Stimulated activated CD8-positive, alpha-beta memory T cell treated with anti-CD3 and anti-CD28 coated beads, Interleukin-12 subunit alpha, Interleukin-12 subunit beta, amount 100 ng/mL, for 24 hours (primary cell): ENCODE measurements around the gene WASHC3.
A peak's percentile ranks its signal among the peaks of the same experiment; 100 is the strongest.
"Not testable (repeated sequence)": the region's sequence is repeated elsewhere in the genome, so short reads cannot be mapped to it uniquely, and the experiment has no call there.

Source experiments
- DNase-seq: peaks from one replicate; pipeline ENCODE4 v3.0.0-alpha.2; 2020; ENCODE audit errors: extremely low read depth

The WASHC3 gene, protein sequence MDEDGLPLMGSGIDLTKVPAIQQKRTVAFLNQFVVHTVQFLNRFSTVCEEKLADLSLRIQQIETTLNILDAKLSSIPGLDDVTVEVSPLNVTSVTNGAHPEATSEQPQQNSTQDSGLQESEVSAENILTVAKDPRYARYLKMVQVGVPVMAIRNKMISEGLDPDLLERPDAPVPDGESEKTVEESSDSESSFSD

DNA sequence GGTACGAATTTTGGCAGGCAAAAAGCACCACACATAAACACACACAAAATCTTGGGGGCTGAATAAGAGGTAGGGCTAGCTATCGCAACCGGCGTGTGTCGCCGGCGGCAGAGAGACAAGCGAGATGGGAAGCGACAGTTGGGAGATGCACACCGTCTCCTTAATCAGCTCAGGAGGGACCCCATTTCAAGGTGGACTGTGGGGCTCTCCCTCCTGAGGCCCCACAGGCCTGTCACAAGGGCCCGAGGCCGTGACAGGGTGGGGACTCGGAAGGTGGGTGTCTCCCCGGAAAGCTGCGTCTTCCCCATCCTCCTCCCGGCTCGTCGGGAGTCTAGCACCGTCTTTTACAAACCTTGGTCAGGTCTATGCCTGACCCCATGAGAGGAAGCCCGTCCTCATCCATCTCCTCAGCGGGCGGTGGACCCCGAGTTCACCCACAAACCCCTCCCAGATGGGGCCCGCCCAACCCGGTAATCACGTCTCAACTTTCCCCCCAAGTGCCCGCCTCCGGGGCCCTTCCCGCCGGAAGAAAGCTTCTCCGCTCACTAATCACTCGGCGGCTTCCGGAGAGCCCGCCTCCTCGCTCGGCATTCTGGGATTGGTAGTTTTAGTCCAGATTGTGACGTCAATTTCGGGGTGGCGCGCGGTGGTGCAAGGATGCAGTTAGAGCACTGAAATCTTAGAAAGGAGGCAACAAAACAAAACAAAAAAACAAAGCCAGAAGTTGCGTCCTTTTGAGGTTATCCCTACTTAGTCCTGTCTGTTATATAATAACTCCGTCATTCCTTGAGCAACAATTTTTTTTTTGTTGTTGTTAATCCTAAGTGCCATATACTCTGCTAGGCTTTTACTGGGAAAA is at the start of gene WASHC3:
TSS of gene WASHC3 (minus strand) at position 432 of the 859 bp plus-strand sequence. CDS start at position 403, 29 bp downstream.
- DNase-seq, result peak; percentile 87

DNA sequence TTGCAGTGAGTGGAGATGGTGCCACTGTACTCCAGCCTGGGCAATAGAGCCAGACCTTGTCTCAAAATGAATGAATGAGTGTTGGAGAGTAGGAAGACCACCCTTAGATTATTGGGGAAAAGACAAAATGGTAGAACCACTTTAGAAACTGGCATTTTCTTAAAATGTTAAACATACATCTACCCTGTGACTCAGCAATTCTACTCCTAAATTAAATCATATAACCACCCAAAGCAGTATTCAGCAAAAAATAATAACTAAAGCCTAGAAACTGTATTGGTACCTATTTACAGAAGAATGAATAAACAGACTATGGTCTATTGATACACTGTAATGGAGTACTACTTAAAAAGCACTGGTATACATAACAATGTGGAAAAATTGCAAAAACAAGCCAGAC is 49.0 kb upstream of the WASHC3 start:
- no peak for DNase-seq

DNA sequence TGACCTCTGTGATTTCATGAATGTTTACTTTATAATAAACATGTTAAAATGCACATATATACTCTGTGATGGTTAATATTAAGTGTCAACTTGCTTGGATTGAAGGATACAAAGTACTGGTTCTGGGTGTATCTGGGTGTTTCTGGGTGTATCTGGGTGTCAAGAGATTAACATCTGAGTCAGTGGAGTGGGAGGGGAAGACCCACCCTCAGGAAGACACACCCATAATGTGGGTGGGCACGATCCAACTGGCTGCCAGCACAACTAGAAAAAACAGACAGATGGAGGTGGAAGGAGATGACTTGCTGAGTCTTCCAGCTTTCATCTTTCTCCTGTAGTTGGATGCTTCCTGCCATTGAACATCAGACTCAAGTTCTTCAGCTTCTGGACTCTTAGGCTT is 46.2 kb upstream of the WASHC3 start:
- no peak for DNase-seq

DNA sequence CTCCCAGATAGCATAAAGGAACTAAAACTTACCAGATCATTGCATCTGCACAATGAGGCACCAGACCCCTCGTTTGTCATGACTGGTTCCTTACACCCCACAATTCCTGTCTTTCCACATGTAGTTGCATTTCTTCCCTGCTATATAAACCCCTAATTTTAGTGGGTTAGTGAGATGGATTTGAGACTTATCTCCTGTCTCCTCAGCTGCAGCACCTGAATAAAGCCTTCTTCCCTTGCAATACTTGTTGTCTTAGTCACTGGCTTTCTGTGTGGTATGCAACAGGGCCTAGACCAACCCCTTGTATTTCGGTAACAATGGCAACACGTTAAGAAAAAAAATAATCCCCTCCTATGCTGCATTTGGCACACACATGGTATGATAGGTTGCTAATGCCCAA is 45.1 kb upstream of the WASHC3 start:
- DNase-seq, result no peak

DNA sequence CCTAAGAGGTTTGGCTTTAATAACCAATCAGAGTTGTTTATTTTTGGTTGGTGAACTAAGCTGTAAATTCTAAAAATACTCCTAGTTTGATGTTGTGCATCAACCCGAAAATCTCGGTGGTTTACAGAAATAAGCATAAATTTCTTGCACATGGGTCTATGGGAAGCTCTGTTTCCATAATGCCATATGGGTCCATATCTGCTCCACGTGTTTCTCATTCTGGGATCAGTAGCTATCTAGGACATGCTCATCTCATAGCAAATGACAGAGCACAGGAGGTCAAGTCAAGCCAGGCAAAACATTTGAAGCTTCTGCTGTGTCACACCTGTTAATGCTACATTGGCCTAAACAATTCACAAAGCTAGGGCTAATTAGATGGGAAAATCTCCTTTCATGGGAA is 35.1 kb upstream of the WASHC3 start:
- DNase-seq, result no peak

DNA sequence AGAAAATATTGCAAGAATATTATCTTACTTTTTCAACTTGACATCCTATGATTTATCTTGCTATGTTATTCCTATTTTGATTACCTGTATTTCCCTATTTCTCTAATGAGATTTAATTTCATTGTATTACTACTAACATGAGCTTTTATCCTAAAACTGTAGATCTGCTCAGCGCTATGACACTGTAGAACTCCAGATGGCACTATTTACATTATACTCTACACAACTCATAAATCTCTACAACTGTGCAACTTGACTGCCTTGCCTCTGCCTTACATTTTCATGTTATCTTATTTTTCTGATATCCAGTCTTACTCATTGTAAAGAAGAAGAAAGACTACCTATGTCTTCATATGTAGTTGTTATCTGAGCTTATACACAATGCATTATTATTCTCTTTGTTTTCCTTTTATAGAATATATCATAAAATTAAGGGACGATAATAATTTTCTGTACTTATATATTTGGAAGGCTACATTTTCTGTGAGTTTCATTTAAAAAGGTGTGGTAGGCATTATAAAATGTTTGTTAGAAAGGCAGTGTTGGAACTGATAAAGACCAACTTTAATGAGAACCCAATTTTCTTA is 34.0 kb upstream of the WASHC3 start:
- no peak for DNase-seq

DNA sequence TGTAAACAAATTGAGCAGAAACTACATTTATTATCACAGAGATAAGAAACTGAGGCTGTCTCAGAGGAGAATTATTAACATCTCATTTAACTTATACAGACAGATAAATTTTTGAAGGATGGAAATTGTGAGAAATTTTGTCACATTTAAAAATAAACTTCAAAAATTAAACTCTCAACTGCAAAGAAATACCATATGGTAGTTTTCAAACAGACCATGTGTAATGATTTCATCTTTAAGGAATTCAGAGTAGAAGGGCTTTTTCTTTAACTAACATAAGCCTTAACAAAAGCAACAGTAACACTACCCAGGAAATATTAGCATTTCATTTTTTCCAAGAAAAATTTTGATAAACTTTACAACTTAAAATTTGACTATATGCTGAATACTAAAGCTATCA is 31.5 kb upstream of the WASHC3 start:
- DNase-seq, result no peak

DNA sequence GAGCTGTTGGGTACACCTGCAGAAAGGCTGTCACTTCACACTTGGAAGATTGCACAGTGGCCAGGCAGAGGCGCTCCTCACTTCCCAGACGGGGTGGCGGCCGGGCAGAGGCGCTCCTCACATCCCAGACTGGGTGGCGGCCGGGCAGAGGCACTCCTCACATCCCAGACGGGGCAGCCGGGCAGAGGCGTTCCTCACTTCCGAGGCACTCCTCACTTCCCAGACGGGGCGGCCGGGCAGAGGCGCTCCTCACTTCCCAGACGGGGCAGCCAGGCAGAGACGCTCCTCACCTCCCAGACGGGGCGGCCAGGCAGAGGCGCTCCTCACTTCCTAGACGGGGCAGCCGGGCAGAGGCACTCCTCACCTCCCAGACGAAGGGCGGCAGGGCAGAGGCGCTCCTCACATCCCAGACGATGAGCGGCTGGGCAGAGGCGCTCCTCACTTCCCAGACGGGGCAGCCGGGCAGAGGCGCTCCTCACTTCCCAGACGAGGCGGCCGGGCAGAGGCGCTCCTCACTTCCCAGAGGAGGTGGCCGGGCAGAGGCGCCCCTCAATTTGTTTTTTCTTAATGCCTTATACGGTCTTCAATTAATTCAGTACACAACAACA is 27.5 kb upstream of the WASHC3 start:
- DNase-seq, result not testable (repeated sequence)

DNA sequence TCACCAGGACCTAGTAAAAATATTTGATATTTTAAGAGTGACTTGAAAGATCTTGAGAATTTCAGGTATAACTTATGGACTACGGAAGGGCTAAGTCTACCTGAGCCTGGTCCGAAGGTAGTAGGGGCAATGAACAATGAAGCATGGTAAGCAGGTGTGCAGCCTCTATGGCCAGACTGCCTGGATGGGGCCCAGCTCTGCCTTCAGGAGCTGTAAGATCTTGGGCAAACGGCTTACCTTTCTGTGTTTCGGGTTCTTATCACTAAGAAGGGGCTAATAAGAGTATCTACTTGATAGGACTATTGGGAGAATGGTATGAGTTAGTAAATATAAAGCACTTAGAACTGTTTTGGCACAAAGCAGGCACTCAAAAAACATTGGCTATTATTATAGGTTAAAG is 19.1 kb upstream of the WASHC3 start:
- no peak for DNase-seq

DNA sequence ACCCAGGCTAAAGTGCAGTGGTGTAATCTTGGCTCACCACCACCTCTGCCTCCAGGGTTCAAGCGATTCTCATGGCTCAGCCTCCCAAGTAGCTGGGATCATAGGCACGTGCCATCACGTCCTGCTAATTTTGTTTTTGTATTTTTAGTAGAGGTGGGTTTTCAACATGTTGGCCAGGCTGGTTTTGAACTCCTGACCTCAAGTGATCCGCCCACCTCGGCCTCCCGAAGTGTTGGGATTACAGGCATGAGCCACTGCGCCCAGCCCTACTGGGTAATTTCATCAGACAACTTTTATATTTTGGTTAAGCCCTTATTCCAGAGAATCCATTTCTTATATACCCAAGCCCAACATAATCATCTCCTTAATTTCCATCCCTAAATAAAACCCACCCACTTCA is 10.3 kb upstream of the WASHC3 start:
- DNase-seq, result not testable (repeated sequence)

DNA sequence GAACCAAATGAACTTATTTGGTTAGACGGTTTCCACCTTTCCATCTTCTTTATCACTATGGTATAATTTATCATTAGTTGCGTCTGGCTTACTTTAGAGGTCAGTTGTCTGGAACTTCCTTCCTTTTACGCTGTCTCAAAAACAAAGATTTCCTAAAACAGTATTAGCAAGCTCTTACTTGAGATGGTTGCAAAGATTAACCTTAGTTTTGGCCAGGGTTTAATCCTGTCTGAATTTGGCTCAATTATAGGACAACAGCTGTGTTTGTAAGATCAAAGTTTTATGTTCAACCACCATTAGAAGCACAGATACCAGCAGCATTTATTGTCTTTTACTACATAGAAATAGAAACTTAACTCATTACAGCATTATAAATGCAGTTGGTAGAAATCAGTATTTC is 7.9 kb upstream of the WASHC3 start:
- DNase-seq, result no peak

DNA sequence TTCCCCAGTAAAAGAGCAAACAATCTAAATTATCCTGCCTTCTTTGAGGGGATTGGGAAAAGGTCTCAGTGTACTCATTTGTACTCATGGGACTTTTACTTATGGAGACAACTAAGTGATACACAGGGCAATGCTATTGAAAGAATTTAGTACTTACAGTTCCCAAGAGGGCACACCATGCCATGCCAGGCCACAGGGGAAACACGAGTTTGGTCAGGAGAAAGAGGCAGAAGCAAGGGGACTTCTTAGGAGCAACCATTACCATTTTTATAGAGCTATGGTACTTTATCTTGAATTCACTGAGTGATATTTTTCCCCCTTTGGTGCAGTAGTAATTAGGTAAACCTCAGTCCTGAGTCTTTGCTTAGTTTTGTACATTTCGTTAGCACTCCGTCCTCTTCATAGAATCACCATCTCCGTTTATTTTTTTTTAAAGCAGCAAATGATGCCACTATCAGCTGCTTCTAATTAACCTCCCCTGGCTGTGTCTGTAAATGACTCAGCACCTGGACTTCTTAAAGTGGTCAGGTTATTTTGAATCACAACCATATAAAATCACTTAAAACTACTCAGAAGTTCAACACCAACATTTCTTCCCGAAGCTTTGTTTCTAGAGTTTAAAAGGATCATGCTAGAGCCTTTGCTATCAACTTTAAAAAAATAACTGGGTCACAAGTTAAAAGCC is 5.9 kb upstream of the WASHC3 start:
- DNase-seq, result no peak

DNA sequence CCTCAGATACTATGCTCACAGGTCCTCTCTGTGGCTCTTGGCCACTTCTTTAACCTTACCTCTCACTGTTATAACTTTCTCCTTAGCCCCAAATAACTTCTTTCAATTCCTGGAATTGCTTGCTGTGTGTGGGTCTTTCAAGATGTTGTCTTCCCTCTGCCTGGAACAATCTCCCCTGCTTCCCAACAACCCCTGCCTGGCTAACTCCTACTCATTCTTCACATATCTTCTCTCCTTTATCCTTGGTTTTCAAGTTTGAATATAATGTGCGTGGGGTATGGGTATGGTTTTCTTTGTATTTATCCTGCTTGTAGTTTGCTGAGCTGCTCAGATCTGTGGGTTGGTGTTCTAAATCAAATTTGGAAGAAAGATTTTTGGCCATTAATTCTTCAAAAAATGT is 2.7 kb upstream of the WASHC3 start:
- DNase-seq, result no peak

DNA sequence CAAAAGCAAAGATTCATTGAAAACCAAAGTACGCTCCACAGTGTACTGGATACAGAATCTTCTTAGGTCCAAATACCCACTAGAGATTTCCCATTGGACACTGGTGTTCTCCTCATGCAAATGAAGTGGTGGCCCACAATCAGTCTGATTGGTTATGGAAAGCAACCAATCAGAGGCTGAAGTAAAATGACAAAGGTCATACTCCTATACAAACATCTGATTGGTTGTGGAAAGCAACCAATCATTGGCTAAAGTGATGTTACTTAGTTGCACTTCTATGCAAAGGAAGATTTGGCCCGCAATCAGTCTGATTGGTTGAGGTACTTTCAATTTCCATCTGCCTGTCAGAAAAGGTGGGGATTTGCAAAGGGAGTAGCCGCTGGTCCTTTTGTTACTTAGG is 1.3 kb upstream of the WASHC3 start:
- no peak for DNase-seq

DNA sequence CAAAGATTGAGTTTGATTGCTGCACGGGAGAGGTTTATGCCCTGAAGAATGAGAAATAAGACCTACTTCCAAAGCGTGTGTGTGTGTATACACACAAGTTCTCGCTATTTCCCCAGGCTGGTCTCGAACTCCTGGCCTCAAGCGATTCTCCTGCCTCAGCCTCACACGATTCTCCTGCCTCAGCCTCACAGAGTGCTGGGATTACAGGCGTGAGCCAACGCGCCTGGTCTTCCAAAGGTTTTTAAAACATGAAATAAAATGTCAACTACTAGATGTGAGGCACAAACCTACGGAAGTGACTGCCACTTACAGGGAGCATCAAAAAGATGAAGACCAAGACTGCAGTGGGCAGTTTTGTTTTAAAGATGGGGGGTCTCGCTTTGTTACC is 622 bp upstream of the WASHC3 start:
- no peak for DNase-seq

DNA sequence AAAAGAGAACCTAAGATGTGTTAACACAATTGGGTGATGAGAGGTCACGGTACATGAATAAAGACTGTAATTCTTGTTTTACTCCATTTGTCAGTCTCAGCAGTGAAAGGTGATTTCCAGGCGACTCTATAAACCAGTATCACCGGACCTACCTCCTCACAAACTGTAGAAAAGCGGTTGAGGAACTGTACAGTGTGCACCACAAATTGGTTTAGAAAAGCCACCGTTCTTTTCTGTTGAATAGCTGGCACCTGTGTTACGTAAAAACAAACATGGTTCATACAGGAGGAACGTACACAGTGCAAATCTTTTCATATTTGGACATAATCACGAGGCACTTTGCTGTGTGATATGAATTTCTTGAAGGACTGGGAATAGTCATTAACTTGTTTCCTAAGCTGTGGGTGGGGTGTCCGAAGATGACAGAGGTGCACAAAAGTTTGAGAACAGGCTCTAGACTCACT is 663 bp downstream of the WASHC3 start:
- no peak for DNase-seq

DNA sequence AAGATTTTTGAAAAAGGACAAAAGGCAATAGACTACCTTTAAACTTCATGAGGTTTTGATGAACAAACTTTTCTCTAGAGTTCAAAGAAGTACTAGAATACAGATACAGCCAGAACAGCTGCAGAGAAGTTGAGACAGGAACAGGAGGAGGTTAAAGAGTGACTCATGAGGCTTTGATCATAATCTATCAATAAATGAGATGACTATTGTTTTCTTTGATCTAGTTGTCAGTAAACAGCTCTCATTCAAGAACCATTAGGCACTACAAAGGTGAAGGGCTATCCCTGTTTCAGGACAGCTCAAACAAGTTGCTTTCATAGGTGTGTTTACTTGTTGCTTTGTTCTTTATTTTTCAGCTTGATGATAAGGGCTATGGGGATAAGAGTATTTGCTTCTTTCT is 2.4 kb downstream of the WASHC3 start:
- DNase-seq, result no peak

DNA sequence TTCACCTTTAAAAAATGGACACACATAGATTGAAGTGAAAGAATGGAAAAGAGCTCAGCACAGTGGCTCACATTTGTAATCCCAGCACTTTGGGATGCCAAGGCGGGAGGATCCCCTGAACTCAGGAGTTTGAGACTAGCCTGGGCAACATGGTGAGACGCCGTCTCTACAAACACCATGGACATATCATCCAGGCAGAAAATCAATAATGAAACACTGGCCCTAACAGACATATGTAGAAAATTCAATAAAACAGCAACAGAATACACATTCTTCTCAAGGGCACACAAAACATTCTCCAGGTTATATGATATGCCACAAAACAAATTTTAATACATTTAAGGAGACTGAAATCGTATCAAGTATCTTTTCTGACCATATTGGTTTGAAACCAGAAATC is 7.4 kb downstream of the WASHC3 start:
- no peak for DNase-seq

DNA sequence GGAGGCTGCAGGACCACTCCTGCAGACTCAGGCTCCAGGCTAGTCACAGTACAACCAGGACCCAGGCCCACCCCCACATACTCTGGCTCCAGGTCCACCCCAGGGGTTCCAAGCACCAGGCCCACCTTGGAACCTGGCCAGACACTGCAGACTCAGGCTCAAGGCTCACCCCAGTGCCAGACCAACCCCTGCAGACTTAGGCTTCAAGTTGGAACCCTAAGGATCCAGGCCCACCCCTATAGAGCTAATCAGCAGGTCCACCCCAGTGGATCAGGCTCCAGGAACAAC is 8.8 kb downstream of the WASHC3 start:
- no peak for DNase-seq

DNA sequence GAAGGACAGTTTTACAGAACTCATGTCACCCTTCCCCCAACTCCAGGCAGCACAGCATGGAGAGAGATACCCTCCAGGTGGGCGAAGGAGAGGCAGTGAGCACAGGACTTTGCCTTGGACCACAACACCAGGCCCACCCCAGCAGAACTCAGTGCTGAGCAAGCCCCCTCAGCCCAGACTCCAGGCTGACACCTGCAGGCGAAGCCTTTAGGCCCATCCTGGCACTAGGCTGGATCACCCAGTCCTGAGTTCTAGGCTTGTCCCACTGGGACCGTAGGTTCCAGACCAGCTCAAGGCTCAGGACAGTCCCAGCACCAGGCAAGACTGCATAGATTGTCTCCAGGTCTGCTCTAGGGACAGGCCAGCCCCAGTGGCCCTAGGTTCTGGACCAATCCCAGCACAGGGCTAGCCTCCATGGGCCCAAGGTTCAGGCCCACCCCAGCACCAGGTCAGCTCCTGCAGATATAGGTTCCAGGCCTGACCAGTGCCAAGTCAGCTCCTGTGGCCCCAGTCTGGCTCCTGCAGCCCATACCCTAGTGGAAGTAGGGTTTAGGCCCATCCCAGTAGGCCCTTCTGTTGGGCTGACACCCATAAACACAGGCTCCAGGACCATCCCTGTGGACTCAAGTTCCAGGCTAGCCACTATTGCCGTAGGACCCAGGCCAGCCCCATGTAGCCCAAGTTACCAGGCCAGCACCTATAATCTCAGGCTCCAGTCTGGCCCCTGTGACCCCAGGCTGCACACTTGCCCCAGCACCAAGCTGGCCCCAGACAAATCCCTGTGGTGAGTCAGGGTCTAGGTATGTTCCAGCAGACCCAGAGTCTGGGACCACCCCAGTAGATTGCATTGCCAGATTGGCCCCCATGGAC is 9.4 kb downstream of the WASHC3 start:
- no peak for DNase-seq

DNA sequence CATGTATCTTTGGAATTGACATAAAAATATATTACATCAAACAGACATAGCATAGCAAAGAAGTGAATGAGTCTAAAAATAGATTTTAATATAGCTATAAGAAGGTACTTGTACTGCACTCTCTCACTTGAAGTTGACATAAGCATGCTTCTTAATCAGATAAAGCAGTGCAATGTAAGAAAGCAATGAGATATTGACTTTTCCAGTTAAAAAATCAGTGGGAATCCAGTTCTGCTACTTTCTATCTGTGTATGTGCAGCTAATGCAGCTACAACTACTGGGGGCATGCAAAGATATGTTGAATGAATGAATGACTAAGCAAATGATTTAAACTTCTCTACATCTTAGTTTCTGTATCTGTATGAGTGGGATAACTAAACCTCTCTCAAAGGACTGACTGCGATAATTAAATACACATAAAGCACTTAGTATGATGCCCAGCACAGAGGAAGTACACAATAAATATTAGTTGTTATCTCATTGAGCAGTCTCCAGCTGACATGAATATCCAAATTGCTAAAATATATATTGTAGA is 10.3 kb downstream of the WASHC3 start:
- DNase-seq, result no peak
